Erythroblast (primary cell): Measurements from ENCODE around the gene HECTD2.

ENCODE experiments used
- GATA1 ChIP-seq: IDR thresholded peaks from 2 replicates; pipeline ENCODE4 v1.6.1; 2011; ENCODE audit warnings: low read depth, mild to moderate bottlenecking, control low read depth, low read length, moderate library complexity
- POLR2A ChIP-seq: IDR thresholded peaks from 2 replicates; pipeline ENCODE4 v1.6.1; 2011; ENCODE audit warnings: mild to moderate bottlenecking, low read length

- no peak for TF ChIP-seq POLR2A
- TF ChIP-seq GATA1 = no peak
These were observed 6.3 kb downstream of the HECTD2 start for GRCh38 chr10:91416339-91416855.
